Measurements from ENCODE around the gene LYG1. TPM values are rescaled to one million over a fixed set of nuclear protein-coding genes. Genes with fewer than 3 reads are reported as not detected.

LYG1 gene
- total and polyA plus RNA-seq, 9 of the 15 experiments (the other 6 are each of a cell fraction or from before 2014, with no cell fraction given) = 0.64 to 2.6 (median 1.2) TPM

- no peak for TF ChIP-seq E2F5 (CRISPR knock-in tag; IDR thresholded peaks at IDR 0.05)
- no peak for TF ChIP-seq SLC30A9 (CRISPR knock-in tag; IDR thresholded peaks at IDR 0.05)
- TF ChIP-seq THRAP3 (IDR thresholded peaks at IDR 0.05; ENCODE audit: borderline replicate concordance) = no peak
- no peak for TF ChIP-seq HIVEP1 (CRISPR knock-in tag; IDR thresholded peaks at IDR 0.05)
- TF ChIP-seq ZBTB40 (IDR thresholded peaks at IDR 0.05) = no peak
- no peak for TF ChIP-seq ZBTB40 (CRISPR knock-in tag; IDR thresholded peaks at IDR 0.05)
- TF ChIP-seq NCOA2 (IDR thresholded peaks at IDR 0.05; ENCODE audit: partially characterized antibody in 2 of 2) = no peak
- no peak for TF ChIP-seq ATF4 (CRISPR knock-in tag; IDR thresholded peaks at IDR 0.05)
- TF ChIP-seq POLR2A (conservative IDR thresholded peaks at IDR 0.05) = peak; percentile 96
- TF ChIP-seq BRF1 (IDR thresholded peaks at IDR 0.05; ENCODE audit: borderline replicate concordance, extremely low read depth, insufficient read length) = no peak
- no peak for TF ChIP-seq ZNF277 (CRISPR knock-in tag; IDR thresholded peaks at IDR 0.05; ENCODE audit: borderline replicate concordance)
Observed at GRCh38 chr2:99337113-99338028, 36.4 kb upstream of the LYG1 start, which contains the start of gene EIF5B (continued).
